Measurements from ENCODE around the gene LRRC41.

- TF ChIP-seq CTCF (IDR thresholded peaks at IDR 0.05; ENCODE audit: borderline replicate concordance, extremely low read depth, low read length, poor library complexity, severe bottlenecking) (no peak), EZH2 (IDR thresholded peaks at IDR 0.05; ENCODE audit: borderline replicate concordance, low read depth, low read length, severe bottlenecking) (no peak)
Observed at GRCh38 chr1:46284058-46284457, 19.4 kb downstream of the LRRC41 start.
